VCaP (cell line): ENCODE measurements around the gene MYBBP1A.

Source experiments
- H3K27ac ChIP-seq: fragments of 450-650 bp; 2 replicates; pipeline ENCODE4 v1.5.1; 2017
- TF ChIP-seq, protein P1 (sequence below): fragments of 450-650 bp; conservative IDR thresholded peaks from 2 replicates; pipeline ENCODE4 v1.5.1; 2017; ENCODE audit warnings: mild to moderate bottlenecking, moderate library complexity

MYBBP1A gene

DNA sequence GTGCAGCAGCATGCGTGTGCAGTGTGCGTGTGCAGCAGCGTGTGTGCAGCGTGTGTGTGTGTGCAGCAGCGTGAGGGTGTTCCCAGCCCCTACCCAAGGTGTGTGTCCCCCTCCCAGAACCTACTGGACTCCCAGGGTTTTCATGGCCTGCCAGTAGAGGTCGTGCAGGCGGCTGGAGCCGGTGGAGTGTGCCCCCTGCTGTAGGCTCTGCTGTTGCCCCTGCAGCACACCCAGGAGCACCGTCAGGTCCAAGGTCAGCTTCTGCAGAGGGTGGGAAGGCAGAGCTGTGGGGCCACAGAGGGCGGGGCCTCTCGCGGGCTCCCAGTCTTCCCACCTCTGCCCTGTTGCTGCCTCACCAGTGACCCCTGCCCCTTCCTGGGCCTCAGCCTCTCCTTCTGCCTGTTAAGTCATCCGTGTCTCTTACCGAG is 14.9 kb downstream of the MYBBP1A start:
- H3K27ac ChIP-seq, result no peak overlapping the region
- TF ChIP-seq, protein P1, sequence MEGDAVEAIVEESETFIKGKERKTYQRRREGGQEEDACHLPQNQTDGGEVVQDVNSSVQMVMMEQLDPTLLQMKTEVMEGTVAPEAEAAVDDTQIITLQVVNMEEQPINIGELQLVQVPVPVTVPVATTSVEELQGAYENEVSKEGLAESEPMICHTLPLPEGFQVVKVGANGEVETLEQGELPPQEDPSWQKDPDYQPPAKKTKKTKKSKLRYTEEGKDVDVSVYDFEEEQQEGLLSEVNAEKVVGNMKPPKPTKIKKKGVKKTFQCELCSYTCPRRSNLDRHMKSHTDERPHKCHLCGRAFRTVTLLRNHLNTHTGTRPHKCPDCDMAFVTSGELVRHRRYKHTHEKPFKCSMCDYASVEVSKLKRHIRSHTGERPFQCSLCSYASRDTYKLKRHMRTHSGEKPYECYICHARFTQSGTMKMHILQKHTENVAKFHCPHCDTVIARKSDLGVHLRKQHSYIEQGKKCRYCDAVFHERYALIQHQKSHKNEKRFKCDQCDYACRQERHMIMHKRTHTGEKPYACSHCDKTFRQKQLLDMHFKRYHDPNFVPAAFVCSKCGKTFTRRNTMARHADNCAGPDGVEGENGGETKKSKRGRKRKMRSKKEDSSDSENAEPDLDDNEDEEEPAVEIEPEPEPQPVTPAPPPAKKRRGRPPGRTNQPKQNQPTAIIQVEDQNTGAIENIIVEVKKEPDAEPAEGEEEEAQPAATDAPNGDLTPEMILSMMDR, result 0 out of 2 replicates have a peak, but pooled peaks have one; percentile 10

DNA sequence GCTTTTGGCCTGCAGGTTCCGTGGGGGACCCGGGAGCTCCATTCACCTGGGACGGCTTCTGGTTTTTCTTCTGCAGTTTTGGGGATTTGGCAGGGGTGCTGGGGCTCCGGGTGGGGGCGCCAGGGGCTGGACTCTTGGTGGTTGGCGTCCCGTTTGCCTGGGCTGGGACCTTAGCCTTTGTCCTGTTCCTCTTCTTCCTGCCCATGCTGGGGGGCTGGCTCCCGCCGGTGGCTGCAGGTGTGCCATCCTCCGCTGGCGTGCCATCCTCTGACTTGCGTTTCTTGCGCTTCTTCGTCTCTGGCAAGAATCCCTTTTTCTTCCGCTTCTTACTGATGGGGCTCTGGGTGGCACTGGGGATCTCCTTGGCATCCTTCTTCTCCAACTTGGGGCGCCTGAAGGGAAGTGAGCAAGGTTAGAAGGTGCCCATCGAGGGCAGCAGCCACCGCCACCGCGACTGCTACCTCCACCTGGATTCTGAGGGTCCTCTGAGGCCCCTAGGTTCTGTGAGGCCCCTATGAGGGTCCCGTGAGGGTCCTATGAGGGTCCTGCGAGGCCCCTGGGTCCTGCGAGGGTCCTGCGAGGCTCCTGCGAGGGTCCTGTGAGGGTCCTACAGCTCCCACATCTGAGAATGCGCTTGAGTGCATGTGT is 15.5 kb downstream of the MYBBP1A start:
- TF ChIP-seq, protein P1, result no peak
- no peak overlapping the region for H3K27ac ChIP-seq

DNA sequence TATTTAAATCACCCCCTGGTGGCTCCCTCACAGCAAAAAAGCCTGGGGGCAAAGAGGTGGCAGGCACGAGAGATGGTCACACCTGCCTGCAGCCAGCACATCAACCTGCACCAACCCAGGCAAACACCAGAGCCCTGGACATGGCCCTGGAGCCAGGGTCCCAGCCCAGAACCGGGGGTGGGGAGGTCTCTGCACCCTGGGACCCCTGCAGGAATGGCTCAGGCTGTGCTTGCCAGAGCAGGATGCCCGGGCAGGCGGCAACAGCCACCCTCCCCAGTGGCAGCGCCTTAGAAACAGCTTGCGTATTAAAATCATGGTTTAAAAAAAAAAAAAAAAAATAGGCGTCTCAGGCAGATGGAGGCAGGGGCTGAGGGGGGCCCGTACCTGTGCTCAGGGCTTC is 16.2 kb downstream of the MYBBP1A start:
- TF ChIP-seq, protein P1, result no peak
- H3K27ac ChIP-seq, result no peak overlapping the region

DNA sequence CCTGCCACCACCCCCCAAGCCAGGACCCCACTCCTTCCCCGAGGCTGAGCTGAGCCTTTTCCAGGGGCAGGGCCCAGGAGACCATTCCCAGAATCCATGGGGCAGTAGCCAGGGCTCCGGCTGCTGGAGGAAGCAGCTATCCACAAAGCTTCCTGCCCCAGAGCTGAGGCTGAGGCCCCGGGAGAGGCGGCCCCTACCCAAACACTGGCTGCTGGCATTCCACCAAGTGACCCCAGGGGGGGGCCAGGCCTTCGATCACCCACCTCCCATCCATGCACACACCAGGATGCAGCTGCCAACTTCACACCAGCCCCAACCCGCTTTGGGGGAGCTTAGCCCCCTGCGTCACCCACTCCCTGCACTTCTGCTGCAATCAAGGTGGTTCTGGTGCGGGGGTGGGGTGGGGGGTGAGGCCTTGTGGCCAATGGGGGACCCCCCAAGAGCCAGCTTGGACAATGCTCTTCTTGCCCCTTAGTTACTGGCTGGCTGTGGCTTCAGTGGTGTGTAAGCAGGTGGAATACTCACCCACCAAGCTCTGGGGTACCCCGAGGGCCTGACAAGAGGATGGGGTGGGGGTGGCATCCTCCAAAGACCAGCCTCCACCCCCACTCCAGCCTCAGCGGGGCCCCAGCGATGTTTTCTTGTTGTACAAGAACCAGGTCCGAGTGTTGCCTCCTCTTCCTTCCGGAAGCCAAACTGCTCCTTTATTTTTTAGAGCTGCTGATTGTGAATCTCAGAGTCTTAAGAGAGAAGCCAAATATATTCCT is 16.8 kb downstream of the MYBBP1A start:
- TF ChIP-seq, protein P1, result no peak
- no peak overlapping the region for H3K27ac ChIP-seq

DNA sequence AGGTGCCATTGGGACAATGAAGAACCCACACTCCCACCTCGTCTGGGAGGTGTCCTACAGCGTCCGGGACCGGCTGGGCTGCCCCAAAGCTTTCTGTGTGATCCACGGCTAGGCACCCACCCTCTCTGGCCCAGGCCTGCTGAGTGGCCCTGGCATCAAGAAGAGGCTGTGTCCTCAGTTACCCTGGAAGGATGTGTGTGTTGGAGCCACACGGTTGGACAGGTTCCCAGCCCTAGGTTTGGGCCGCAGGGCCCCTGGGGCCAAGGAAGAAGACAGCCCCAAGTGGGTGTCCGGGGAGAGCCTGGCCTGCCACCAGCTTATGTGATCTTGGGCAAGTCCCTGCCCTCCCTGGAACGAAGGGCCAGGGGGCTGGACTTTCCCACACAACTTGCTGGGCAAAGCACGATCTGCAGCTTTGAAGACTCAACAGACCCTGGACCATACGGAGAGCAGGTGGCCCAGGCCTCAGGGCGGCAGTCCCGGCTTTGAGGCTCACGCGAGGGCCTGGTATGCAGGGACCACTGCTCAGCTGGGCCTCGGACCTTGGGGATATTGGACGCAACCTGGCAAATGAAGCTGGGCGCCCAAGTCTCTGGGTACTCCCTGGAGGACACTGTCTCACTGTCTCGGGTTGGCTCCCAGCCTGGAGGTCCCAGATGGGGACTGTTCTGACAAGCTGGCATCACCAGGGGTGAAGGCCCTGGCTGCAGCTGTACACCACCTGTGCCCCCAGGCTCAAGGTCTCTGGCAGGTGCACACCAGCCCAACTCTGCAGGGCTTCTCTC is 17.5 kb downstream of the MYBBP1A start:
- H3K27ac ChIP-seq, result no peak overlapping the region
- TF ChIP-seq, protein P1, result no peak

DNA sequence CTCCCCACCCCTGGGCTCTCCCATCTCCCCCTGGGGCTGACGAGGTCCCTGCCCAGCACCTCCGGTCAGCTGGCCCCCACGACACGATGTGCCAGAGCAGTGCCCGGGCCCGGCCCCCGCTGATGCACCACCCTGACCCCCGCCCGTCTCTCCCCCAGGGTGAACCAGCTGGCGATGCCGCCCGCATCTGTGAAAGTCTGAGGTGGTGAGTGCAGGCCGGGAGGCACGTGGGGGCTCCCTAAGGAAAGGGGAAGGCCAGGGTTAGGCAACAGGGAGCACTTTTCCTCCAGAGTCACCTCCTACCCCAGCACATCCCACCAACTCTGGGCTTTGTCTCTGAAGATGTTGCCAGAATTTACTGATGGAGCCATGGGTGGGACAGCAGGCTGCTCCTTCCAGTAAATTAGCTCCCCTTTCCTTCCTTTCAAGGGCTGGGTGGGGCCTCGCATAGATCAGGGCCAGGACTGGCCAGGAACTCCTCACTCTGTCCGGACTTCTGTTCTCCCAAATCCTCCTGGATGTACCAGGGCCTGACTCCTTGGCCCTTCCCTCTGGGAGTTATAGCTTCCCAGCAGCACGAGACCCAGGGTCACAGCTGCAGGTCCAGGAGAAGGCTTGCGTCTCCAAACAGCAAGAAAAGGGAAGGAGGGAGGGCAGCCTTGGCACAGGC is 18.3 kb downstream of the MYBBP1A start:
- TF ChIP-seq, protein P1, result no peak
- no peak overlapping the region for H3K27ac ChIP-seq
